K562 treated with DMSO at 1 percent for 12 hours (cell line): ENCODE measurements around the gene ATP1B2. TPM values are rescaled to one million over a fixed set of nuclear protein-coding genes. Genes with fewer than 3 reads are reported as not detected.

Experiments
- total RNA-seq: library from RNA; unstranded; fragments of 300-600 nt; gene quantifications from 2 replicates; pipeline ENCODE4 v1.2.3, GENCODE V29; 2022; ENCODE audit not compliant: insufficient read depth

ATP1B2 gene
- 1.7 and 4.2 TPM in 2 replicates for total RNA-seq

GRCh38 chr17:7650509-7651096 lies at the start of gene ATP1B2:
ATP1B2 (plus strand) TSS chr17:7650926; CDS start chr17:7651519, 593 bp downstream.

GRCh38 chr17:7614425-7615264 lies 36.1 kb upstream of the ATP1B2 start, which contains the start of gene FXR2:
FXR2 (minus strand) TSS chr17:7614897; CDS start chr17:7614532, 365 bp downstream.

DNA sequence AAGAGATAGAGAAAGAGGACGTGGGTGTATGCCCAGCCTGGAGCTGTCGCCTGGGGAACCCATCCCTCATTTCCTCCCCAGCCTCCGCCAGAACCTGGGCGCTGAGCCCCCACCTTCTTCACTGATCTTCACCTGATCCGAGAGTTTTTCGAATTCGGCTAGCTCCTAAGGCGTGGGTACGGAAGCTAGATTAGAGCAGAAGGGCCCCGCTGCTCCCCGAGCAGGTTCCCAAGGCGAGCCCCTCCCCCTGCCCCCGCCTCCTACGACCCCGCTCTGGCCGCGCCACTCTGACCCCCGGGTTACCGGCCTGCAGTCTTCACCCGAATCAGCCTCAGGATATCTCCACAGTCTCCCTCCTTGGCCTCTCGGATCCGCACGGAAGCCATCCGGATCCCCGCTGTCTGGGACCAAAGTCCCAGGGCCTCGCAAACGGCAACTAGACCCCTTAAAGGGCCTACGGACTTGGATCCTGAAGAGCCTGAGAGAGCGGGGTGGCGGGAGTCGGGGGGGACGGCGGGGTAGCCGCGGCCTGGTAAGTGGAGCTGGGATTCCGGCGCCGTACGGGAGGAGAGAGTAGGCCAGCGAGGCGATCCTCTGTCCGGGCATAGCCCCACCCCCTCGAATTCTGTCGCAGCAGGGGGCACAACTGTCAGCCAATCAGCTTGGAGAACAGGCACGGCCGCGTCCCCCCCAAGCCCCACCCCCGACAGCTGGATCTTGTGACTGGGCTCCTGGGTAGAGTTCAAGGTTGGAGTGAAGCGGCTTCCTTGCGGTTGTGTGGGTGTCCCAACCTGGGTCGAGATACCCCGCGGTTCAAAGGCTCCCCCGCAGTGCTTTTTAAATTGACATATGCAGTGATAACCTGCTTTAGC lies 23.2 kb upstream of the ATP1B2 start, which contains the start of gene SAT2:
SAT2 (minus strand) TSS at position 572 of the 872 bp plus-strand sequence; CDS start at position 386, 186 bp downstream.

GRCh38 chr17:7629939-7630571 lies 20.7 kb upstream of the ATP1B2 start, which contains the start of gene SHBG:
SHBG (plus strand) TSS chr17:7630135; CDS start chr17:7630173, 38 bp downstream.

DNA sequence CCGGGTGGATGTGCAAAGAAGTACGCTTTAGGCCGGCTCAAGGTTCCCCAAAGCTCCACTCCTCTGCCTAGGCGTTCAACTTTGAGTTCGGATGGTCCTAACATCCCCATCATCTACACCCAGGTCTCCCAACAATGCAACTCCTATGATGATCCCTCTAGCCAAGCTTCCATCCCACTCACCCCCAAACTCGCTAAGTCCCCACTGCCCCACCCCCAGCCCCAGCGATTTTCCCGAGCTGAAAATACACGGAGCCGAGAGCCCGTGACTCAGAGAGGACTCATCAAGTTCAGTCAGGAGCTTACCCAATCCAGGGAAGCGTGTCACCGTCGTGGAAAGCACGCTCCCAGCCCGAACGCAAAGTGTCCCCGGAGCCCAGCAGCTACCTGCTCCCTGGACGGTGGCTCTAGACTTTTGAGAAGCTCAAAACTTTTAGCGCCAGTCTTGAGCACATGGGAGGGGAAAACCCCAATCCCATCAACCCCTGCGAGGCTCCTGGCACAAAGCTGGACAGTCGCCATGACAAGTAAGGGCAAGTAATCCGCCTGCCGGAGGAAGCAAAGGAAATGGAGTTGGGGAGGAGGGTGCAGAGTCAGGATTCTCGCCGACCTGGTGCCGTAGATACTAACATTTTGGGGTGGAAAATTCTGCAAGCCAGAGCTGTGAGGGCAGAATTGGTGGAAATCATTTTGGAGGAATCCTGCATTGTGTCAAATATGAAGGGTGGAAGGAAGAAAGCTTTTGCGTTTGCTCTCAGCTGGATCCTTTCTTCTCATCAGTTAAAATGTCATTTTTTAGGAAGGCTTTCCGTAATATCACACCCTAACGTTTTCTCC lies 36.6 kb downstream of the ATP1B2 start, which contains the start of gene TP53:
TP53 (minus strand) TSS at position 419 of the 836 bp plus-strand sequence. CDS start 10,896 bp downstream, outside the sequence.

DNA sequence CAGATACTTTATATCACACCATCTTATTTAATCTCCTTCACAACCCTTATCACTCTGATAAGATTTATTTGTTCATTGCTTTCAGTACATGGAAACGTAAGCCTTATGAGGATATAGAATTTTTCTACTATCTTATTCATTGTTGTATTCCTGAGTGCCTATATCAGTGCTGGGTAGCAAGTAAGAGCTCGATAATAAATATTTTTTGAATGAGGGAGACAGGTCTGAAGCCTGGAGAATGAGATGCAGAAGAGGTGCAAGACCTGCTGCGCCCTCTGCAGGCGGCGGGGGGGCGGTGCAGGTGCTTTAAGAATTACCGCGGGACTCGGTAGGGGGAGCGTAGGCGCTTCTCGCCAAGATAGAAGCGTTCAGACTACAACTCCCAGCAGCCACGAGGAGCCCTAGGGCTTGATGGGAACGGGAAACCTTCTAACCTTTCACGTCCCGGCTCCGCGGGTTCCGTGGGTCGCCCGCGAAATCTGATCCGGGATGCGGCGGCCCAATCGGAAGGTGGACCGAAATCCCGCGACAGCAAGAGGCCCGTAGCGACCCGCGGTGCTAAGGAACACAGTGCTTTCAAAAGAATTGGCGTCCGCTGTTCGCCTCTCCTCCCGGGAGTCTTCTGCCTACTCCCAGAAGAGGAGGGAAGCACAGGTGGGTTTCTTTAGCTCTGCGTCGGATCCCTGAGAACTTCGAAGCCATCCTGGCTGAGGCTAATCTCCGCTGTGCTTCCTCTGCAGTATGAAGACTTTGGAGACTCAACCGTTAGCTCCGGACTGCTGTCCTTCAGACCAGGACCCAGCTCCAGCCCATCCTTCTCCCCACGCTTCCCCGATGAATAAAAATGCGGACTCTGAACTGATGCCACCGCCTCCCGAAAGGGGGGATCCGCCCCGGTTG lies 37.4 kb downstream of the ATP1B2 start, which contains the start of gene WRAP53:
WRAP53 (plus strand) TSS at position 570 of the 900 bp plus-strand sequence; CDS start at position 742, 172 bp downstream.

DNA sequence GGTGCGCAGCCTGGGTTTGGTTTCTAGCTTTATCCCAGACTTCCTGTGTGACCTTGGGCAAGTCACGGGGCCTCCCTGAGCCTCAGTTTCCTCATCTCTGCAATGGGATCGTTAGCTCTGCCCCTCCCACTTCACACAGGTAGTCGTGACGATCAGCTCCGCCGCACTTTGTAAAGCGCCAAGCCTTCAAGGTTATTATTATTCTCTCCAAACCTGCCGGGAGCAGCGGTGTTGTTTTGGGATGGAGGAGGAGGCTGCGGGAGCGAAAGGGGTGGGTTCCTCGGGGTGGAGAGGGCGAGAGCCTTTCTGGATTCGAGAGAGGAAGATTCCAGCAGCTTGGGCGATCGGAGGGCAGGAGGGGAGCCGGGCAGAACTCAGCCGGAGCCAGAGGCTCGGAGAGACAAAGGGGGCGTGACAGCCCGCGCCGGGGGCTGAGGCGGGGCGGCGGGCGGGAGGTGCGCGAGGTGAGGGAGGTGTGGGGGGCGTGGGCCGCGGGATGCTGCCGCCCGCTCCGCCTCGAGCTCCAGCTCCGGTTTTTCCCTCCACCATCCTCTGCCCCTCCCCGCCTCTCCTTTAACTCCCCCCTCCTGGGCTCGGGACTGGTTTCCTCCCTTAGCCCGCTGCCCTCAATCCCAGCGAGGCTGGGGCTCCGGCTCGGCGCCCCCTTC lies 54.0 kb downstream of the ATP1B2 start, which contains the start of gene EFNB3:
EFNB3 (plus strand) TSS at position 602 of the 668 bp plus-strand sequence. CDS start 397 bp downstream, outside the sequence.

Other genes starting within 250 kb of the ATP1B2 start
- 43.4 and 76.9 TPM in 2 replicates for gene TMEM256, start 246.8 kb upstream of the ATP1B2 start, total RNA-seq
- 4.4 and 13.0 TPM in 2 replicates for gene NLGN2, start 243.1 kb upstream of the ATP1B2 start, total RNA-seq
- not detected in 2 replicates for gene SPEM1, start 230.6 kb upstream of the ATP1B2 start, total RNA-seq
- not detected in 2 replicates for gene SPEM2, start 225.3 kb upstream of the ATP1B2 start, total RNA-seq
- gene SPEM3, start 222.1 kb upstream of the ATP1B2 start, total RNA-seq: not detected in 2 replicates
- gene TMEM102, start 215.5 kb upstream of the ATP1B2 start, total RNA-seq: 12.3 and 12.6 TPM in 2 replicates
- 3.8 and 6.1 TPM in 2 replicates for gene FGF11, start 211.4 kb upstream of the ATP1B2 start, total RNA-seq
- 10.1 and 10.9 TPM in 2 replicates for gene CHRNB1, start 205.9 kb upstream of the ATP1B2 start, total RNA-seq
- 1.2 and 5.1 TPM in 2 replicates for gene ZBTB4, start 171.3 kb upstream of the ATP1B2 start, total RNA-seq
- gene SLC35G6, start 169.5 kb upstream of the ATP1B2 start, total RNA-seq: not detected in 2 replicates
- 19.1 and 87.4 TPM in 2 replicates for gene POLR2A, start 166.6 kb upstream of the ATP1B2 start, total RNA-seq
- 0.73 TPM in 1 of 2 replicates, not detected in the other for gene TNFSF12, start 101.9 kb upstream of the ATP1B2 start, total RNA-seq
- 2.0 TPM in 1 of 2 replicates, not detected in the other for gene TNFSF13, start 92.2 kb upstream of the ATP1B2 start, total RNA-seq
- gene SENP3, start 89.0 kb upstream of the ATP1B2 start, total RNA-seq: 34.6 and 35.9 TPM in 2 replicates
- gene CD68, start 71.3 kb upstream of the ATP1B2 start, total RNA-seq: 29.0 and 33.7 TPM in 2 replicates
- 58.4 and 59.6 TPM in 2 replicates for gene MPDU1, start 67.1 kb upstream of the ATP1B2 start, total RNA-seq
- 2.3 and 5.6 TPM in 2 replicates for gene SOX15, start 60.8 kb upstream of the ATP1B2 start, total RNA-seq
- 43.7 and 60.0 TPM in 2 replicates for gene FXR2, start 36.0 kb upstream of the ATP1B2 start, total RNA-seq
- 61.5 and 61.6 TPM in 2 replicates for gene SAT2, start 23.1 kb upstream of the ATP1B2 start, total RNA-seq
- not detected in 2 replicates for gene SHBG, start 20.8 kb upstream of the ATP1B2 start, total RNA-seq
- 5.9 and 6.0 TPM in 2 replicates for gene TP53, start 36.6 kb downstream of the ATP1B2 start, total RNA-seq
- gene WRAP53, start 37.6 kb downstream of the ATP1B2 start, total RNA-seq: 40.5 and 46.5 TPM in 2 replicates
- not detected in 2 replicates for gene EFNB3, start 54.3 kb downstream of the ATP1B2 start, total RNA-seq
- gene DNAH2, start 66.8 kb downstream of the ATP1B2 start, total RNA-seq: not detected in 2 replicates
- 4.7 and 22.0 TPM in 2 replicates for gene KDM6B, start 183.3 kb downstream of the ATP1B2 start, total RNA-seq
- 2.8 TPM in 1 of 2 replicates, not detected in the other for gene TMEM88, start 204.1 kb downstream of the ATP1B2 start, total RNA-seq
- gene NAA38, start 206.6 kb downstream of the ATP1B2 start, total RNA-seq: 49.9 and 82.9 TPM in 2 replicates
- 0.70 and 2.5 TPM in 2 replicates for gene CYB5D1, start 207.1 kb downstream of the ATP1B2 start, total RNA-seq
- gene CHD3, start 237.9 kb downstream of the ATP1B2 start, total RNA-seq: 12.4 and 22.4 TPM in 2 replicates